SK-N-SH (cell line): ENCODE data around the gene SLC24A4.

ENCODE experiments used
- CTCF ChIP-seq: fragments of 200-600 bp; sonication (generic); IDR thresholded peaks from 2 replicates; pipeline ENCODE4 v1.6.1; 2017; ENCODE audit warnings: antibody characterized with exemption, mild to moderate bottlenecking, moderate library complexity
- EP300 ChIP-seq, 2 experiments: IDR thresholded peaks; 2 replicates each; pipeline versions ENCODE4 v1.4.0 to v1.6.1; 2012; ENCODE audit warnings: borderline replicate concordance in 1 of 2, low read depth in 1 of 2, low read length in 1 of 2
- NFIC ChIP-seq: IDR thresholded peaks from 2 replicates; pipeline ENCODE4 v1.4.0; 2012; ENCODE audit warnings: borderline replicate concordance
- RAD21 ChIP-seq: IDR thresholded peaks from 2 replicates; pipeline ENCODE4 v1.6.1; 2012; ENCODE audit warnings: mild to moderate bottlenecking, low read length
- REST ChIP-seq: IDR thresholded peaks from 2 replicates; pipeline ENCODE4 v1.6.1; 2012; ENCODE audit warnings: mild to moderate bottlenecking, low read depth, low read length, moderate library complexity
- TEAD4 ChIP-seq: IDR thresholded peaks from 2 replicates; pipeline ENCODE4 v1.4.0; 2012; ENCODE audit warnings: mild to moderate bottlenecking, borderline replicate concordance; ENCODE audit not compliant: insufficient read depth
- USF1 ChIP-seq: IDR thresholded peaks from 2 replicates; pipeline ENCODE4 v1.4.0; 2012; ENCODE audit warnings: low read depth, borderline replicate concordance
- USF2 ChIP-seq: fragments of 150-350 bp; IDR thresholded peaks from 2 replicates; pipeline ENCODE4 v1.6.1; 2017; ENCODE audit warnings: antibody characterized with exemption, low read length, low read depth, borderline replicate concordance

GRCh38 chr14:92436115-92436776, 113.3 kb downstream of the SLC24A4 start:
- TF ChIP-seq CTCF (no peak), REST (no peak), USF1 (no peak), NFIC (no peak), EP300 (IDR thresholded peaks at IDR 0.05; ENCODE audit: borderline replicate concordance in 1 of 2, low read depth in 1 of 2, low read length in 1 of 2) (no peak), USF2 (no peak), RAD21 (no peak), TEAD4 (no peak)
